Middle frontal gyrus (tissue), 1 donor: ENCODE data around the gene RFWD3.
"Not testable (repeated sequence)": the region's sequence is repeated elsewhere in the genome, so short reads cannot be mapped to it uniquely, and the experiment has no call there.

Experiments
- DNase-seq: peaks from one replicate; pipeline ENCODE4 v3.0.0-alpha.2; 2015; ENCODE audit warnings: low spot score; ENCODE audit errors: extremely low spot score

The RFWD3 gene, protein sequence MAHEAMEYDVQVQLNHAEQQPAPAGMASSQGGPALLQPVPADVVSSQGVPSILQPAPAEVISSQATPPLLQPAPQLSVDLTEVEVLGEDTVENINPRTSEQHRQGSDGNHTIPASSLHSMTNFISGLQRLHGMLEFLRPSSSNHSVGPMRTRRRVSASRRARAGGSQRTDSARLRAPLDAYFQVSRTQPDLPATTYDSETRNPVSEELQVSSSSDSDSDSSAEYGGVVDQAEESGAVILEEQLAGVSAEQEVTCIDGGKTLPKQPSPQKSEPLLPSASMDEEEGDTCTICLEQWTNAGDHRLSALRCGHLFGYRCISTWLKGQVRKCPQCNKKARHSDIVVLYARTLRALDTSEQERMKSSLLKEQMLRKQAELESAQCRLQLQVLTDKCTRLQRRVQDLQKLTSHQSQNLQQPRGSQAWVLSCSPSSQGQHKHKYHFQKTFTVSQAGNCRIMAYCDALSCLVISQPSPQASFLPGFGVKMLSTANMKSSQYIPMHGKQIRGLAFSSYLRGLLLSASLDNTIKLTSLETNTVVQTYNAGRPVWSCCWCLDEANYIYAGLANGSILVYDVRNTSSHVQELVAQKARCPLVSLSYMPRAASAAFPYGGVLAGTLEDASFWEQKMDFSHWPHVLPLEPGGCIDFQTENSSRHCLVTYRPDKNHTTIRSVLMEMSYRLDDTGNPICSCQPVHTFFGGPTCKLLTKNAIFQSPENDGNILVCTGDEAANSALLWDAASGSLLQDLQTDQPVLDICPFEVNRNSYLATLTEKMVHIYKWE

GRCh38 chr16:74666425-74667254, at the start of gene RFWD3:
RFWD3 (minus strand) TSS chr16:74666877; CDS start chr16:74661449, 5,428 bp downstream.
- DNase-seq, result peak; percentile 95

DNA sequence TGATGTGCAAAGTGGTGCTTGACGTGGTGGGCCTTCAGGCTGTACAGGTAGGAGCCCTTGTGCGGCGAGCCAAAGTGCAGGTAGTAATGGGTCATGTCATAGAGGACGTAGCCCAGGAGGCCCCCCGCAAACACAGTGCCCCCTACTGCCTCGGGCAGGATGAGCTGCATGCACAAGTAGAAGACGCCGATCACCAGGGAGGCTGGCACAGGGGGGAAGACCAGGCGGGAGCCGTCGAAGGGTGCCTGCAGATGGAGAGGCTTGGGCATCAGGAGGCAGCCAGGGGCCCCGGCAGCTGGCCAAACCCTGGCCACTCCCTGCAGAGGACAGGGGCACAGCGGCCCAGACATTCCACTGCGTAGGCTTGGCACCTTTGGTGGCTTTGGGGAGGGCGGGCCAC, 49.7 kb upstream of the RFWD3 start:
- no peak for DNase-seq

GRCh38 chr16:74713876-74714275, 47.2 kb upstream of the RFWD3 start:
- no peak for DNase-seq

GRCh38 chr16:74713325-74713724, 46.6 kb upstream of the RFWD3 start:
- DNase-seq, result no peak

- DNase-seq, result no peak
Observed at GRCh38 chr16:74711938-74712337, 45.3 kb upstream of the RFWD3 start.

- DNase-seq, result no peak
Observed at GRCh38 chr16:74710401-74710800, 43.7 kb upstream of the RFWD3 start.

GRCh38 chr16:74709441-74709877, 42.8 kb upstream of the RFWD3 start:
- DNase-seq, result peak; percentile 85

DNA sequence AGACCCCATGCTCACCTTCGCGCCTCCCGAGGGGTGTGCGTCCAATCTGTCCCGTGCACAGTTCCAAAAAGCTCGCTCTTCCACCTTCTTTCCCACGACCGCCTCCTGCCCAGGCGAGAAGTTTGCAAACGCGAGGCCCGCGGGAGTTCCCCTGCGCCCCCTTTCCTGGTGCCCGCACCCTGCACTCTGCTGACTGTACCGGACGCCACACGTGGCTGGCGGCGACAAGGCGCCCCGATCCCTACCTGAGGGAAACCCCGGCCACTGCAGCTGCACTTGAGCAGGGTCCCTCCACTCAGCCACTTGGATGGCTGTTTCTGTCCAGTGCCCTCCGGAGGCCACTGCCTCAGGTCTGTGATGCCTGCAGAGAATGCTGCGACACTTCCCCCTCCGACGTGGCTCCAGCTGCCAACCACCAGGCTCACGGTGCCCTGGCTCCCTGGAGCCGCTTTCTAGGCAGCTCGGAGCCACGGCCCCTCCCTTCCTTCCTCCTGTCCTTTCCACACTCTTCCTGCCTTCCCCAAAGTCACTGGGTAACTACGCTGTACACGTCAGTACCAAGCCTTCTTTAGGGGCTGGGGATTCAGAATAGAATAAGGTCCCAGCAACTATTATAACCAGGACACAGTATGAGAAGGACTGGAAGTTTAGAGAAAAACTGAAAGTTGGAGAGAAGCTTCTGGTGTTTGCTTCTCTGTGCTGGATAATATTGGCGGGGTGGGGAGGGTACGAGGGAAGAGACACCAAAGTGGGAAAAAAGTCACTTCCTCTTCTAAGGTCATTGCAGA, 34.0 kb upstream of the RFWD3 start, which contains the start of gene MLKL:
MLKL (minus strand) TSS at position 425 of the 788 bp plus-strand sequence. CDS start 5,105 bp downstream, outside the sequence.
- DNase-seq, result no peak

- DNase-seq, result no peak
Observed at GRCh38 chr16:74700116-74700437, 33.4 kb upstream of the RFWD3 start.

- DNase-seq, result no peak
Observed at GRCh38 chr16:74699666-74700065, 33.0 kb upstream of the RFWD3 start.

GRCh38 chr16:74698222-74698621, 31.5 kb upstream of the RFWD3 start:
- no peak for DNase-seq

GRCh38 chr16:74695450-74696422, 29.1 kb upstream of the RFWD3 start:
- DNase-seq, result peak; percentile 71

- no peak for DNase-seq
Observed at GRCh38 chr16:74691093-74691855, 24.6 kb upstream of the RFWD3 start.

- no peak for DNase-seq
Observed at GRCh38 chr16:74682556-74682955, 15.9 kb upstream of the RFWD3 start.

DNA sequence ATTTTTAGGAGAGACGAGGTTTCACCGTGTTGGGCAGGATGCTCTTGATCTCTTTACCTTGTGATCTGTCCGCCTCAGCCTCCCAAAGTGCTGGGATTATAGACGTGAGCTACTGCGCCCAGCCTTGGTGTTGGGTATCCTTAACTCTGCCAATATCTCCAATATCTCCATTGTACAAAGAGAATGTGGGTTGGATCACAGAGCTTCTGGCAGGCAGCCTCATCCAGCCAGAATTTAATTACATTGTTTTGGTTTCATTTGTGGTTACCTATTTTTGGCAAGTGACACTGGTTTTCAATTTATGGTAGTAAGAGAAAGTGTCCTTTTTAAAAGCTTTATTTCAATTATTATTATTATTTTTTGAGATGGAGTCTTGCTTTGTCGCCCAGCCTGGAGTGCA, 14.0 kb upstream of the RFWD3 start:
- no peak for DNase-seq

DNA sequence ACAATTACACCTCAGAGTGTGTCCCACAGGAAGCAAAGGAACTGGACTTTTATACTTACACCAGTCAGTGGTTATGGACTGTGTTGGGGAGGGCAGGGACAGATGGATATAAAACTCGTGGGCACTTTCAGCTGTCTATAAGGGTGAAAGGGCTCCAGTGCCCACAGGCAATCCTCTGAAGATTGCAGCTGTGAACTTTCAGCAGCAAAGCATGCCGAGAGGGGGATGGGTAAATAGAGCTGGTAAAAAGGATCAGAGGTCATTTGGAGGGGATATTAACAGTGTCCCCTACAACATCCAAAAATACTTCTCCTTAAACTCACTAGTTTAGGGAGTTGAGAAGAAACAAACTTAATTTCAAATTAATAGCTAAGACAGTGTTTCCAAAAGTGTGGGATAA, 13.3 kb upstream of the RFWD3 start:
- no peak for DNase-seq

DNA sequence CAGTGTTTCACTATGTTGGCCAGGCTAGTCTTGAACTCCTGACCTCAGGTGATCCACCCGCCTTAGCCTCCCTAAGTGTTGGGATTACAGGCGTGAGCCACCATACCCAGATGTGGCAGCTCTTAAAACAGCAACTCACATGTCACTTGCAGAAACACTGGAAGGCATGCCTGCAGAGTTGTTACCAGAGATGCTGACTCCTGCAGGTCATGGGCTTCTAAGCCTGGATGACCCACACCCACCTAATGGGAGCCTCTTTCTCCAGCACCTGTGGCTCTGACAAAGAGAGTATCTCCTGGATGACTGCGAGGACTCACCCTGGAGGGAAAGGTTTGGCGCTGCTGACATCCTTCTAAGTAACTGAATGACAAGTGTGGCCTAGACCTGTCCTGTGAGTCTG, 11.2 kb upstream of the RFWD3 start:
- no peak for DNase-seq

DNA sequence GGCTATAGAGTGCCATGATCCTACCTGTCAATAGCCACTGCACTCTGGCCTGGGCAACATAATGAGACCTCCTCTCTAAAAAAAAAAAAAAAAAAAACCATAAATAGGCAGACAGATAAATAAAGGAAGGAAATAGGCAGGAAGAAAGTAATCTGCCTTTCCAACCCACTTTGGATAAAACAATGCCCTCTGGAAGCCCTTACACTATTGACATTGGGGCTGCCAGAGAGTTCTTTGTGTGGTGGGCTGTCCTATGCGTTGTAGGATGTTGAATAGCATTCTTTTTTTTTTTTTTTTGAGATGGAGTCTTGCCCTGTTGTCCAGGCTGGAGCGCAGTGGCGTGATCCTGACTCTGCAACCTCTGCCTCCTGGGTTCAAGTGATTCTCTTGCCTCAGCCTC, 7.2 kb upstream of the RFWD3 start:
- DNase-seq, result no peak

- not testable (repeated sequence) for DNase-seq
Observed at GRCh38 chr16:74668877-74669276, 2.2 kb upstream of the RFWD3 start.
